EL (cell line): ENCODE data around the gene RAB14.
"Not testable (repeated sequence)": the region's sequence is repeated elsewhere in the genome, so short reads cannot be mapped to it uniquely, and the experiment has no call there.

Source experiments
- DNase-seq: peaks from one replicate; pipeline ENCODE4 v3.0.0-alpha.2; 2016

Gene RAB14

GRCh38 chr9:121150188-121150587, 51.5 kb downstream of the RAB14 start:
- DNase-seq = no peak

- no peak for DNase-seq
Measured at GRCh38 chr9:121144482-121144881, 57.2 kb downstream of the RAB14 start.

- no peak for DNase-seq
Measured at GRCh38 chr9:121143771-121144170, 57.9 kb downstream of the RAB14 start.

- DNase-seq = peak; percentile 45
Measured at GRCh38 chr9:121141706-121142105, 60.0 kb downstream of the RAB14 start.

GRCh38 chr9:121141306-121141705, 60.4 kb downstream of the RAB14 start:
- DNase-seq = no peak

- no peak for DNase-seq
Measured at GRCh38 chr9:121140162-121140561, 61.5 kb downstream of the RAB14 start.

- DNase-seq = peak; percentile 30
Measured at GRCh38 chr9:121138973-121139372, 62.7 kb downstream of the RAB14 start.

GRCh38 chr9:121138561-121138960, 63.1 kb downstream of the RAB14 start:
- no peak for DNase-seq

- DNase-seq = no peak
Measured at GRCh38 chr9:121135642-121136041, 66.0 kb downstream of the RAB14 start.

GRCh38 chr9:121133104-121133816, 68.4 kb downstream of the RAB14 start:
- no peak for DNase-seq

- not testable (repeated sequence) for DNase-seq
Measured at GRCh38 chr9:121129384-121129783, 72.3 kb downstream of the RAB14 start.
